Measurements from ENCODE around the gene WDR55. TPM values are rescaled to one million over a fixed set of nuclear protein-coding genes. Genes with fewer than 3 reads are reported as not detected.
A peak's percentile ranks its signal among the peaks of the same experiment; 100 is the strongest.
"Not testable (repeated sequence)": the region's sequence is repeated elsewhere in the genome, so short reads cannot be mapped to it uniquely, and the experiment has no call there.

Gene WDR55
- total RNA-seq, 2 experiments from 2014 or later, result 23.9 to 34.2 TPM

- TF ChIP-seq, protein P1, sequence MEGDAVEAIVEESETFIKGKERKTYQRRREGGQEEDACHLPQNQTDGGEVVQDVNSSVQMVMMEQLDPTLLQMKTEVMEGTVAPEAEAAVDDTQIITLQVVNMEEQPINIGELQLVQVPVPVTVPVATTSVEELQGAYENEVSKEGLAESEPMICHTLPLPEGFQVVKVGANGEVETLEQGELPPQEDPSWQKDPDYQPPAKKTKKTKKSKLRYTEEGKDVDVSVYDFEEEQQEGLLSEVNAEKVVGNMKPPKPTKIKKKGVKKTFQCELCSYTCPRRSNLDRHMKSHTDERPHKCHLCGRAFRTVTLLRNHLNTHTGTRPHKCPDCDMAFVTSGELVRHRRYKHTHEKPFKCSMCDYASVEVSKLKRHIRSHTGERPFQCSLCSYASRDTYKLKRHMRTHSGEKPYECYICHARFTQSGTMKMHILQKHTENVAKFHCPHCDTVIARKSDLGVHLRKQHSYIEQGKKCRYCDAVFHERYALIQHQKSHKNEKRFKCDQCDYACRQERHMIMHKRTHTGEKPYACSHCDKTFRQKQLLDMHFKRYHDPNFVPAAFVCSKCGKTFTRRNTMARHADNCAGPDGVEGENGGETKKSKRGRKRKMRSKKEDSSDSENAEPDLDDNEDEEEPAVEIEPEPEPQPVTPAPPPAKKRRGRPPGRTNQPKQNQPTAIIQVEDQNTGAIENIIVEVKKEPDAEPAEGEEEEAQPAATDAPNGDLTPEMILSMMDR (conservative IDR thresholded peaks at IDR 0.05; ENCODE audit: low read length), result no peak
- TF ChIP-seq EZH2phosphoT487 (IDR thresholded peaks at IDR 0.05; ENCODE audit: borderline replicate concordance, low read depth, low read length), result no peak
- BruUV-seq (replicated peaks), result no TSS peak
- Histone ChIP-seq H3K9me2 (ENCODE audit: insufficient read depth, low read length) (no peaks in the 10 kb centered on the region), H3K4me3 (ENCODE audit: low read depth, low read length, poor library complexity, severe bottlenecking) (no peak overlapping the region), H3K36me3 (ENCODE audit: insufficient read depth, low read length) (peaks cover 51% of the 10 kb centered on the region), H3K4me1 (ENCODE audit: insufficient read depth, low read length, poor library complexity, severe bottlenecking) (peaks cover 15% of the 10 kb centered on the region), H3K79me2 (ENCODE audit: insufficient read depth, low read depth, low read length) (peaks cover 27% of the 10 kb centered on the region; the same call in 1 of the 2 replicates), H3K9me3 (ENCODE audit: low read length) (no peaks in the 10 kb centered on the region), H3K4me2 (ENCODE audit: low read length) (no peak overlapping the region), H2AFZ (ENCODE audit: low read length) (no peak overlapping the region), H3K27ac (ENCODE audit: low read depth, low read length, poor library complexity, severe bottlenecking) (no peak overlapping the region), H4K20me1 (ENCODE audit: insufficient read depth, low read length) (0 out of 2 replicates have a peak, but pooled peaks cover 5% of the 10 kb centered on the region)
- no peak for DNase-seq (ENCODE audit: low spot score)
- ChIA-PET CTCF (ENCODE audit: unreplicated experiment) (interaction anchor here (0.8 kb wide), 1 partner anchor 49 kb away, joined by 3 read pairs; the partner anchor contains the start of genes HARS1 and HARS2), POLR2A (interaction anchor here (0.6 to 1.5 kb wide), 3 partner anchors 38 to 1347 kb away, joined by 3 read pairs; no protein-coding TSS in a partner anchor)
- intact Hi-C loops (cut with micrococcal nuclease; ENCODE audit: unreplicated experiment), result no loop called here
Measured at GRCh38 chr5:140642718-140643117, 22.0 kb upstream of the WDR55 start.

GRCh38 chr5:140647042-140647419 lies 17.7 kb upstream of the WDR55 start:
- Histone ChIP-seq H3K4me2 (ENCODE audit: low read length) (peak overlapping the region; percentile 74), H3K27ac (ENCODE audit: low read depth, low read length, poor library complexity, severe bottlenecking) (peak overlapping the region; percentile 47), H3K4me3 (ENCODE audit: low read depth, low read length, poor library complexity, severe bottlenecking) (peak overlapping the region; percentile 89), H3K36me3 (ENCODE audit: insufficient read depth, low read length) (peaks cover 71% of the 10 kb centered on the region), H4K20me1 (ENCODE audit: insufficient read depth, low read length) (0 out of 2 replicates have a peak, but pooled peaks cover 5% of the 10 kb centered on the region), H3K9me3 (ENCODE audit: low read length) (no peaks in the 10 kb centered on the region), H2AFZ (ENCODE audit: low read length) (peak overlapping the region; percentile 66; the same call in 1 of the 2 replicates), H3K4me1 (ENCODE audit: insufficient read depth, low read length, poor library complexity, severe bottlenecking) (peaks cover 11% of the 10 kb centered on the region), H3K9me2 (ENCODE audit: insufficient read depth, low read length) (no peaks in the 10 kb centered on the region), H3K79me2 (ENCODE audit: insufficient read depth, low read depth, low read length) (peaks cover 30% of the 10 kb centered on the region)
- intact Hi-C loops (cut with micrococcal nuclease; ENCODE audit: unreplicated experiment), result no loop called here
- ChIA-PET POLR2A (interaction anchor here (0.6 to 1.8 kb wide), 11 partner anchors 8 to 291 kb away, joined by 3 to 9 read pairs (median 4); partner anchors contain the start of genes ANKHD1, HARS1, HARS2 and TMCO6), CTCF (ENCODE audit: unreplicated experiment) (interaction anchor here (0.9 to 1.0 kb wide), 2 partner anchors 8 to 473 kb away, joined by 3 read pairs; partner anchors contain the start of genes CYSTM1 and TMCO6)
- no peak for DNase-seq (ENCODE audit: low spot score)
- no TSS peak for BruUV-seq (replicated peaks)
- no peak for TF ChIP-seq EZH2phosphoT487 (IDR thresholded peaks at IDR 0.05; ENCODE audit: borderline replicate concordance, low read depth, low read length)
- TF ChIP-seq, protein P1 (conservative IDR thresholded peaks at IDR 0.05; ENCODE audit: low read length), result no peak

DNA sequence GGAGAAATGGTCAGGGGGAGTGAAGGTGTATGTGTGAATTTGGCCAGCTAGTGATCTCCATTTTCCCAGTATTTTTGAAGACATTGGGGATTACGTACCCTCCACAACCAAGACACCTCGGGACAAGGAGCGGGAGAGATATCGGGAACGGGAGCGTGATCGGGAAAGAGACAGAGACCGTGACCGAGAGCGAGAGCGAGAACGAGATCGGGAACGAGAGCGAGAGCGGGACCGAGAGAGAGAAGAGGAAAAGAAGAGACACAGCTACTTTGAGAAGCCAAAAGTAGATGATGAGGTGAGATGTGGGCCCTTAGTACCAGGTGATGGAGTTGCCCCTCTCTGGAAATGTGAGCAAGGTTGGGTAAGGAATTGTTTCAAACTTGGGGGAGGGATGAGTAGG lies 5.8 kb upstream of the WDR55 start:
- Histone ChIP-seq H3K9me2 (ENCODE audit: insufficient read depth, low read length) (no peaks in the 10 kb centered on the region), H3K4me2 (ENCODE audit: low read length) (no peak overlapping the region), H3K36me3 (ENCODE audit: insufficient read depth, low read length) (peaks cover 93% of the 10 kb centered on the region), H4K20me1 (ENCODE audit: insufficient read depth, low read length) (no peaks in the 10 kb centered on the region), H3K27ac (ENCODE audit: low read depth, low read length, poor library complexity, severe bottlenecking) (no peak overlapping the region), H3K79me2 (ENCODE audit: insufficient read depth, low read depth, low read length) (no peaks in the 10 kb centered on the region), H2AFZ (ENCODE audit: low read length) (no peak overlapping the region), H3K4me1 (ENCODE audit: insufficient read depth, low read length, poor library complexity, severe bottlenecking) (no peaks in the 10 kb centered on the region), H3K4me3 (ENCODE audit: low read depth, low read length, poor library complexity, severe bottlenecking) (no peak overlapping the region), H3K9me3 (ENCODE audit: low read length) (no peaks in the 10 kb centered on the region)
- ChIA-PET POLR2A (no interaction called here), CTCF (ENCODE audit: unreplicated experiment) (no interaction called here)
- no peak for DNase-seq (ENCODE audit: low spot score)
- no peak for TF ChIP-seq EZH2phosphoT487 (IDR thresholded peaks at IDR 0.05; ENCODE audit: borderline replicate concordance, low read depth, low read length)
- TF ChIP-seq, protein P1 (conservative IDR thresholded peaks at IDR 0.05; ENCODE audit: low read length), result no peak
- no TSS peak for BruUV-seq (replicated peaks)
- intact Hi-C loops (cut with micrococcal nuclease; ENCODE audit: unreplicated experiment), result no loop called here

DNA sequence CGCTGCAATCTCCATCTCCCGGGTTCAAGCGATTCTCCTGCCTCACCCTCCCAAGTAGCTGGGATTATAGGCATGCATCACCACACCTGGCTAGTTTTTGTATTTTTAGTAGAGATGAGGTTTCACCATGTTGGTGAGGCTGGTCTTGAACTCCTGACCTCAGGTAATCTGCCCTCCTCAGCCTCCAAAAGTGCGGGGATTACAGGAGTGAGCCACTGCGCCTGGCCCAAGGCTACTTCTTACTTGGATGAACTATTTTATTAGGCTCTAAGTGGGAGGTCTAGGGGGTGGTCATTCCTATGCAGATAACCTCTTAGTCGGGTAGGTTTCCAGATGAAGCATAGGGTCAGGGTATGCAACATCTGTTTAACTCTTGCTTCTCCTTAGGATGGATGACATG lies 4.3 kb upstream of the WDR55 start:
- peaks cover 78% of the 10 kb centered on the region for H3K36me3 ChIP-seq (ENCODE audit: insufficient read depth, low read length)
- POLR2A ChIA-PET; H3K4me3 ChIP-seq (ENCODE audit: low read depth, low read length, poor library complexity, severe bottlenecking); H3K9me3 ChIP-seq (ENCODE audit: low read length); intact Hi-C loops (cut with micrococcal nuclease; ENCODE audit: unreplicated experiment); H3K4me2 ChIP-seq (ENCODE audit: low read length); H3K9me2 ChIP-seq (ENCODE audit: insufficient read depth, low read length); H3K4me1 ChIP-seq (ENCODE audit: insufficient read depth, low read length, poor library complexity, severe bottlenecking); H2AFZ ChIP-seq (ENCODE audit: low read length); H3K79me2 ChIP-seq (ENCODE audit: insufficient read depth, low read depth, low read length); H3K27ac ChIP-seq (ENCODE audit: low read depth, low read length, poor library complexity, severe bottlenecking); CTCF ChIA-PET (ENCODE audit: unreplicated experiment); BruUV-seq (replicated peaks); H4K20me1 ChIP-seq (ENCODE audit: insufficient read depth, low read length); DNase-seq (ENCODE audit: low spot score): not testable (repeated sequence)
